HepG2 (cell line): ENCODE data around the gene CLMP. TPM values are rescaled to one million over a fixed set of nuclear protein-coding genes. Genes with fewer than 3 reads are reported as not detected.

ENCODE experiments used
- ATAC-seq: fragments of 200-7000 bp; cut with Tn5 transposase; 3 replicates; pipeline ENCODE4 v1.9.1; 2020; ENCODE audit warnings: mild to moderate bottlenecking, moderate library complexity
- BruUV-seq: library from RNA; stranded (reverse); fragments of 400-500 nt; replicated peaks from 2 replicates; lab custom pipeline; 2021; lab: Mats Ljungman, UMichigan
- CTCF ChIA-PET: fragments of 300-600 bp; formaldehyde crosslinking; extraction: SDS; loops from one replicate; lab custom pipeline; 2021; ENCODE audit warnings: low total read pairs, inconsistent platforms, low intra/inter-chr PET ratio; lab: Yijun Ruan, JAX
- POLR2A ChIA-PET: fragments of 350-600 bp; sonication (Branson Sonifier 250); formaldehyde crosslinking; loops from one replicate; lab custom pipeline; 2020; ENCODE audit warnings: antibody characterized with exemption, inconsistent platforms; lab: Yijun Ruan, JAX
- DNase-seq: peaks from one replicate; pipeline ENCODE4 v3.0.0-alpha.2; 2015; ENCODE audit warnings: low spot score
- FAIRE-seq: peaks from 3 replicates; lab custom pipeline; 2011; peaks lifted over from hg19 to GRCh38; lab: Jason Lieb, UNC
- H2AFZ ChIP-seq: one replicate; pipeline ENCODE4 v1.6.1; 2011; ENCODE audit warnings: low read length, inconsistent platforms
- H3K27ac ChIP-seq: fragments of 300-600 bp; 3 replicates; pipeline ENCODE4 v1.8.0; 2011; ENCODE audit warnings: mixed run types, mild to moderate bottlenecking, mixed read lengths, low read length, inconsistent platforms; ENCODE audit not compliant: insufficient read depth; ENCODE audit errors: extremely low read length
- H3K27me3 ChIP-seq, 2 experiments: fragments of 200-600 bp in 1 of 2; 2 replicates in 1 of 2; 3 replicates in 1 of 2; pipeline versions ENCODE4 v1.6.0 to v1.8.0; 2011; ENCODE audit warnings: low read length in 2 of 2, mild to moderate bottlenecking in 2 of 2, moderate library complexity in 2 of 2, inconsistent platforms in 1 of 2; ENCODE audit not compliant: insufficient read depth in 2 of 2, control insufficient read depth in 1 of 2
- H3K36me3 ChIP-seq, 2 experiments: fragments of 200-600 bp in 1 of 2; replicated peaks in 1 of 2; 2 replicates in 1 of 2; 3 replicates in 1 of 2; pipeline versions ENCODE4 v1.5.1 to v1.8.0; 2011; ENCODE audit warnings: low read length in 2 of 2, inconsistent platforms in 1 of 2; ENCODE audit not compliant: insufficient read depth in 2 of 2, control insufficient read depth in 1 of 2
- H3K4me1 ChIP-seq: 2 replicates; pipeline ENCODE4 v1.5.1; 2012; ENCODE audit warnings: low read length, inconsistent platforms; ENCODE audit not compliant: insufficient read depth
- H3K4me2 ChIP-seq: 2 replicates; pipeline ENCODE4 v1.6.0; 2011; ENCODE audit warnings: low read depth, low read length, inconsistent platforms
- H3K4me3 ChIP-seq, 3 experiments: fragments of 200-600 bp in 1 of 3; sonication (generic), shearing (Covaris generic) in 1 of 3; replicated peaks in 1 of 3; 2 replicates each; pipeline ENCODE4 v1.5.1; 2011 to 2016; ENCODE audit warnings: low read length in 3 of 3, inconsistent platforms in 2 of 3, low read depth in 2 of 3, mild to moderate bottlenecking in 2 of 3, control low read depth in 1 of 3, mixed read lengths in 1 of 3; ENCODE audit not compliant: insufficient read depth in 1 of 3
- H3K79me2 ChIP-seq: one replicate; pipeline ENCODE4 v1.6.1; 2011; ENCODE audit warnings: low read length, inconsistent platforms; ENCODE audit not compliant: insufficient read depth
- H3K9ac ChIP-seq: 2 replicates; pipeline ENCODE4 v1.6.0; 2011; ENCODE audit warnings: mild to moderate bottlenecking, low read depth, low read length, inconsistent platforms; ENCODE audit not compliant: insufficient read depth
- H3K9me3 ChIP-seq: 2 replicates; pipeline ENCODE4 v1.5.1; 2012; ENCODE audit warnings: mild to moderate bottlenecking, low read length
- H4K20me1 ChIP-seq: 2 replicates; pipeline ENCODE4 v1.6.0; 2011; ENCODE audit warnings: inconsistent platforms, mild to moderate bottlenecking, low read length, moderate library complexity; ENCODE audit not compliant: insufficient read depth
- FIP1L1 ChIP-seq: fragments of 200-400 bp; formaldehyde crosslinking; IDR thresholded peaks from 2 replicates; pipeline ENCODE4 v1.6.1; 2018; ENCODE audit warnings: low read depth, mild to moderate bottlenecking, low read length, moderate library complexity, borderline replicate concordance; ENCODE audit not compliant: insufficient read depth
- GATA4 ChIP-seq: sonication (generic); IDR thresholded peaks from 2 replicates; pipeline ENCODE4 v1.6.1; 2016; ENCODE audit warnings: antibody characterized with exemption, low read depth, borderline replicate concordance
- MAF1 ChIP-seq: sonication (generic); formaldehyde crosslinking; IDR thresholded peaks from 2 replicates; pipeline ENCODE4 v1.5.0; 2020; ENCODE audit warnings: missing genetic modification reagents, borderline replicate concordance
- MTF2 ChIP-seq: sonication (generic); formaldehyde crosslinking; IDR thresholded peaks from 2 replicates; pipeline ENCODE4 v1.5.0; 2020; ENCODE audit warnings: missing genetic modification reagents, borderline replicate concordance
- ONECUT2 ChIP-seq: sonication (generic); formaldehyde crosslinking; IDR thresholded peaks from 2 replicates; pipeline ENCODE4 v1.4.0; 2020; ENCODE audit warnings: missing genetic modification reagents
- PAF1 ChIP-seq: IDR thresholded peaks from 2 replicates; pipeline ENCODE4 v1.6.1; 2016; ENCODE audit warnings: missing genetic modification reagents, missing compliant biosample characterization
- POLR2A ChIP-seq, 2 experiments: IDR thresholded peaks; 2 replicates each; pipeline ENCODE4 v1.6.1; 2011; ENCODE audit warnings: low read depth in 2 of 2, low read length in 2 of 2, mild to moderate bottlenecking in 1 of 2, moderate library complexity in 1 of 2; ENCODE audit not compliant: insufficient read depth in 1 of 2
- RBFOX2 ChIP-seq: fragments of 200-400 bp; formaldehyde crosslinking; IDR thresholded peaks from 2 replicates; pipeline ENCODE4 v1.6.1; 2017; ENCODE audit warnings: low read depth, mild to moderate bottlenecking, low read length
- SMARCC2 ChIP-seq: fragments of 450-650 bp; IDR thresholded peaks from 2 replicates; pipeline ENCODE4 v1.6.1; 2017; ENCODE audit warnings: antibody characterized with exemption, mild to moderate bottlenecking
- ZFYVE20 ChIP-seq: sonication (generic); formaldehyde crosslinking; IDR thresholded peaks from 2 replicates; pipeline ENCODE4 v1.8.0; 2023; ENCODE audit warnings: low read depth, mild to moderate bottlenecking, moderate library complexity, missing genetic modification reagents, borderline replicate concordance
- ZNF772 ChIP-seq: sonication (generic); formaldehyde crosslinking; IDR thresholded peaks from 2 replicates; pipeline ENCODE4 v1.5.0; 2020; ENCODE audit warnings: mild to moderate bottlenecking, missing genetic modification reagents
- WGBS: methylation state at CpG from one replicate; pipeline ENCODE4 v1.1.6; 2017; ENCODE audit warnings: low lambda C conversion rate; 5-methylcytosine and 5-hydroxymethylcytosine counted together
- in situ Hi-C: cut with HindIII; loops from 2 replicates; pipeline ENCODE4 v1.10.0; 2017; ENCODE audit warnings: low pct_unique_long_range_greater_than_20kb; ENCODE audit not compliant: extremely low pct_ligation_motif_present
- intact Hi-C: fragments of 100-400 bp; cut with micrococcal nuclease; formaldehyde crosslinking; loops from one replicate; pipeline ENCODE4 v1.10.0; 2022; ENCODE audit not compliant: unreplicated experiment
- polyA plus RNA-seq, 8 experiments: library from polyadenylated mRNA; depleted of rRNA in 3 of 8; stranded (reverse) in 7 of 8; unstranded in 1 of 8; fragments of >200 nt; fragmentation: Illumina TruSeq in 4 of 8; extraction: Trizol in 4 of 8; gene quantifications; 2 replicates each; pipeline versions ENCODE4 v1.2.1 to v1.2.3, GENCODE V29; 2011 to 2016; ENCODE audit warnings: low read depth in 4 of 8, missing spikeins in 1 of 8, mixed read lengths in 1 of 8; ENCODE audit not compliant: insufficient read depth in 1 of 8
- total RNA-seq, 5 experiments: library from RNA; depleted of rRNA; stranded (reverse); fragments of >200 nt; fragmentation: Illumina TruSeq; extraction: Trizol; gene quantifications; 2 replicates each; pipeline ENCODE4 v1.2.3, GENCODE V29; 2016; ENCODE audit warnings: low read depth in 1 of 5
- TF ChIP-seq, protein P1 (sequence below): sonication (generic); formaldehyde crosslinking; IDR thresholded peaks from 2 replicates; pipeline ENCODE4 v1.5.0; 2020; ENCODE audit warnings: mild to moderate bottlenecking, missing genetic modification reagents
- TF ChIP-seq, protein P2 (sequence below): IDR thresholded peaks from 2 replicates; pipeline ENCODE4 v1.4.0; 2020; ENCODE audit warnings: mild to moderate bottlenecking, missing genetic modification reagents
- TF ChIP-seq, protein P3 (sequence below), 2 experiments: IDR thresholded peaks; 2 replicates each; pipeline ENCODE4 v1.6.1; 2011 to 2012; ENCODE audit warnings: low read length in 2 of 2, borderline replicate concordance in 1 of 2, low read depth in 1 of 2, mild to moderate bottlenecking in 1 of 2, moderate library complexity in 1 of 2

CLMP gene
- total and polyA plus RNA-seq, 2 of the 13 experiments (the other 11 are each of a cell fraction or from before 2014, with no cell fraction given) = not detected

DNA sequence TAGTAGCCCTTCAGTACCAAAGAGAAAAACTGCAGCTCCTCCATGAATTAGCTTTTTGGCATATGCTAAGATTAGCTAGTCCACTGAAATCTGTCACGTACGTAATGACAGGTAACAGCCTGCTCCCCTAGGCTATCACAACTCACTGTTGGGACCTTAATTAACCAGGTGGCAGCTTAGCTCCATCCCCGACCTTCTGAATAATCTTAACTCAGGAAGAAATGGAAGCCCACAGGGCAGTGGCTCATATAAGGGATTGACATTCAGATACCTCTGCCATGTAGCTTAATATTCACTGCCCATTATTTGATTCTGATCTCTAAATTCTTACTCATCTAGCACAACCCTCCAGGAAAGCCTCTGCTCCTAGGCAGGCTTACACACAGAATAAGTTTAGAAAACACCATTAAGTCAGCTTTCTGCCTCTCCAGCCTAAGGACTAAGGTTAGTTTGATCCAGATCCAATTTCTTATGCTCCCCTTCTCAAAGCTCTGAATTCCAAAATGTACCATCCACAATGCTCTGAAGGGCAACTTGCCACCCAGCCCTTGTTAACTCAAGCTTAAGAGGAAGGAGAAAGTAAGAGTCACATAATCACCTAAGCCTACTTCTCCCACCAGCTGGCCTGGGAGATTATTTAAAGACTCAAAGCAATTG is 138.1 kb downstream of the CLMP start:
- intact Hi-C loops = no loop called here
- FAIRE-seq = no peak
- H3K27ac ChIP-seq = no peak overlapping the region
- H2AFZ ChIP-seq = no peak overlapping the region
- BruUV-seq = no TSS peak
- H3K27me3 ChIP-seq = no peaks in the 10 kb centered on the region; a peak in 1 of 5 replicates
- no peak for DNase-seq
- CTCF ChIA-PET = no interaction called here
- no peak overlapping the region for H3K4me3 ChIP-seq
- H3K4me1 ChIP-seq = peaks cover 37% of the 10 kb centered on the region
- H3K9me3 ChIP-seq = no peaks in the 10 kb centered on the region
- 100% methylated on average over 2 of the region's 3 CpGs for WGBS
- peaks cover 36% of the 10 kb centered on the region for H3K79me2 ChIP-seq
- POLR2A ChIA-PET = no interaction called here
- peaks cover 69% of the 10 kb centered on the region for H4K20me1 ChIP-seq
- peaks cover 18 to 51% of the 10 kb centered on the region in 2 experiments for H3K36me3 ChIP-seq
- no peak for ATAC-seq
- H3K4me2 ChIP-seq = no peak overlapping the region
- no peak overlapping the region for H3K9ac ChIP-seq
- in situ Hi-C loops = no loop called here
- TF ChIP-seq ONECUT2 (CRISPR knock-in tag) (no peak), FIP1L1 (no peak), SMARCC2 (no peak), RBFOX2 (peak; percentile 70), MTF2 (CRISPR knock-in tag) (no peak), ZNF772 (no peak), GATA4 (no peak), ZFYVE20 (CRISPR knock-in tag) (no peak), POLR2A (IDR thresholded peaks at IDR 0.05; ENCODE audit: insufficient read depth in 1 of 2, low read depth in 2 of 2, low read length in 2 of 2) (peak in 1 of 2 experiments; percentile 59; a peak in 3 of 4 replicates), PAF1 (CRISPR knock-in tag) (0 out of 2 replicates have a peak, but pooled peaks have one; percentile 60), MAF1 (CRISPR knock-in tag) (no peak)
- TF ChIP-seq, protein P1, sequence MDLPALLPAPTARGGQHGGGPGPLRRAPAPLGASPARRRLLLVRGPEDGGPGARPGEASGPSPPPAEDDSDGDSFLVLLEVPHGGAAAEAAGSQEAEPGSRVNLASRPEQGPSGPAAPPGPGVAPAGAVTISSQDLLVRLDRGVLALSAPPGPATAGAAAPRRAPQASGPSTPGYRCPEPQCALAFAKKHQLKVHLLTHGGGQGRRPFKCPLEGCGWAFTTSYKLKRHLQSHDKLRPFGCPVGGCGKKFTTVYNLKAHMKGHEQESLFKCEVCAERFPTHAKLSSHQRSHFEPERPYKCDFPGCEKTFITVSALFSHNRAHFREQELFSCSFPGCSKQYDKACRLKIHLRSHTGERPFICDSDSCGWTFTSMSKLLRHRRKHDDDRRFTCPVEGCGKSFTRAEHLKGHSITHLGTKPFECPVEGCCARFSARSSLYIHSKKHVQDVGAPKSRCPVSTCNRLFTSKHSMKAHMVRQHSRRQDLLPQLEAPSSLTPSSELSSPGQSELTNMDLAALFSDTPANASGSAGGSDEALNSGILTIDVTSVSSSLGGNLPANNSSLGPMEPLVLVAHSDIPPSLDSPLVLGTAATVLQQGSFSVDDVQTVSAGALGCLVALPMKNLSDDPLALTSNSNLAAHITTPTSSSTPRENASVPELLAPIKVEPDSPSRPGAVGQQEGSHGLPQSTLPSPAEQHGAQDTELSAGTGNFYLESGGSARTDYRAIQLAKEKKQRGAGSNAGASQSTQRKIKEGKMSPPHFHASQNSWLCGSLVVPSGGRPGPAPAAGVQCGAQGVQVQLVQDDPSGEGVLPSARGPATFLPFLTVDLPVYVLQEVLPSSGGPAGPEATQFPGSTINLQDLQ (CRISPR knock-in tag) = no peak
- TF ChIP-seq, protein P2, sequence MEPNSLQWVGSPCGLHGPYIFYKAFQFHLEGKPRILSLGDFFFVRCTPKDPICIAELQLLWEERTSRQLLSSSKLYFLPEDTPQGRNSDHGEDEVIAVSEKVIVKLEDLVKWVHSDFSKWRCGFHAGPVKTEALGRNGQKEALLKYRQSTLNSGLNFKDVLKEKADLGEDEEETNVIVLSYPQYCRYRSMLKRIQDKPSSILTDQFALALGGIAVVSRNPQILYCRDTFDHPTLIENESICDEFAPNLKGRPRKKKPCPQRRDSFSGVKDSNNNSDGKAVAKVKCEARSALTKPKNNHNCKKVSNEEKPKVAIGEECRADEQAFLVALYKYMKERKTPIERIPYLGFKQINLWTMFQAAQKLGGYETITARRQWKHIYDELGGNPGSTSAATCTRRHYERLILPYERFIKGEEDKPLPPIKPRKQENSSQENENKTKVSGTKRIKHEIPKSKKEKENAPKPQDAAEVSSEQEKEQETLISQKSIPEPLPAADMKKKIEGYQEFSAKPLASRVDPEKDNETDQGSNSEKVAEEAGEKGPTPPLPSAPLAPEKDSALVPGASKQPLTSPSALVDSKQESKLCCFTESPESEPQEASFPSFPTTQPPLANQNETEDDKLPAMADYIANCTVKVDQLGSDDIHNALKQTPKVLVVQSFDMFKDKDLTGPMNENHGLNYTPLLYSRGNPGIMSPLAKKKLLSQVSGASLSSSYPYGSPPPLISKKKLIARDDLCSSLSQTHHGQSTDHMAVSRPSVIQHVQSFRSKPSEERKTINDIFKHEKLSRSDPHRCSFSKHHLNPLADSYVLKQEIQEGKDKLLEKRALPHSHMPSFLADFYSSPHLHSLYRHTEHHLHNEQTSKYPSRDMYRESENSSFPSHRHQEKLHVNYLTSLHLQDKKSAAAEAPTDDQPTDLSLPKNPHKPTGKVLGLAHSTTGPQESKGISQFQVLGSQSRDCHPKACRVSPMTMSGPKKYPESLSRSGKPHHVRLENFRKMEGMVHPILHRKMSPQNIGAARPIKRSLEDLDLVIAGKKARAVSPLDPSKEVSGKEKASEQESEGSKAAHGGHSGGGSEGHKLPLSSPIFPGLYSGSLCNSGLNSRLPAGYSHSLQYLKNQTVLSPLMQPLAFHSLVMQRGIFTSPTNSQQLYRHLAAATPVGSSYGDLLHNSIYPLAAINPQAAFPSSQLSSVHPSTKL (CRISPR knock-in tag) = no peak
- TF ChIP-seq, protein P3, sequence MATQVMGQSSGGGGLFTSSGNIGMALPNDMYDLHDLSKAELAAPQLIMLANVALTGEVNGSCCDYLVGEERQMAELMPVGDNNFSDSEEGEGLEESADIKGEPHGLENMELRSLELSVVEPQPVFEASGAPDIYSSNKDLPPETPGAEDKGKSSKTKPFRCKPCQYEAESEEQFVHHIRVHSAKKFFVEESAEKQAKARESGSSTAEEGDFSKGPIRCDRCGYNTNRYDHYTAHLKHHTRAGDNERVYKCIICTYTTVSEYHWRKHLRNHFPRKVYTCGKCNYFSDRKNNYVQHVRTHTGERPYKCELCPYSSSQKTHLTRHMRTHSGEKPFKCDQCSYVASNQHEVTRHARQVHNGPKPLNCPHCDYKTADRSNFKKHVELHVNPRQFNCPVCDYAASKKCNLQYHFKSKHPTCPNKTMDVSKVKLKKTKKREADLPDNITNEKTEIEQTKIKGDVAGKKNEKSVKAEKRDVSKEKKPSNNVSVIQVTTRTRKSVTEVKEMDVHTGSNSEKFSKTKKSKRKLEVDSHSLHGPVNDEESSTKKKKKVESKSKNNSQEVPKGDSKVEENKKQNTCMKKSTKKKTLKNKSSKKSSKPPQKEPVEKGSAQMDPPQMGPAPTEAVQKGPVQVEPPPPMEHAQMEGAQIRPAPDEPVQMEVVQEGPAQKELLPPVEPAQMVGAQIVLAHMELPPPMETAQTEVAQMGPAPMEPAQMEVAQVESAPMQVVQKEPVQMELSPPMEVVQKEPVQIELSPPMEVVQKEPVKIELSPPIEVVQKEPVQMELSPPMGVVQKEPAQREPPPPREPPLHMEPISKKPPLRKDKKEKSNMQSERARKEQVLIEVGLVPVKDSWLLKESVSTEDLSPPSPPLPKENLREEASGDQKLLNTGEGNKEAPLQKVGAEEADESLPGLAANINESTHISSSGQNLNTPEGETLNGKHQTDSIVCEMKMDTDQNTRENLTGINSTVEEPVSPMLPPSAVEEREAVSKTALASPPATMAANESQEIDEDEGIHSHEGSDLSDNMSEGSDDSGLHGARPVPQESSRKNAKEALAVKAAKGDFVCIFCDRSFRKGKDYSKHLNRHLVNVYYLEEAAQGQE (IDR thresholded peaks at IDR 0.05; ENCODE audit: borderline replicate concordance in 1 of 2, low read depth in 1 of 2, low read length in 2 of 2) = no peak
